Activated CD8-positive, alpha-beta T cell treated with anti-CD3 and anti-CD28 coated beads for 36 hours (primary cell): ENCODE measurements around the gene TOLLIP. TPM values are rescaled to one million over a fixed set of nuclear protein-coding genes. Genes with fewer than 3 reads are reported as not detected.

Experiments
- ATAC-seq: fragments of 200-7000 bp; cut with Tn5 transposase; one replicate; pipeline ENCODE4 v1.10.0; 2021; ENCODE audit warnings: mild to moderate bottlenecking, moderate library complexity
- CTCF ChIA-PET: fragments of 350-600 bp; sonication (Branson Sonifier 250); formaldehyde crosslinking; loops from one replicate; lab custom pipeline; 2021; ENCODE audit warnings: antibody characterized with exemption; lab: Charles Lee
- POLR2A ChIA-PET: fragments of 350-600 bp; sonication (Branson Sonifier 250); formaldehyde crosslinking; loops from one replicate; lab custom pipeline; 2021; ENCODE audit warnings: antibody characterized with exemption; lab: Charles Lee
- DNase-seq: peaks from one replicate; pipeline ENCODE4 v3.0.0-alpha.2; 2020
- H3K27ac Mint-ChIP-seq: one replicate; pipeline ENCODE4 v1.8.0; 2021; ENCODE audit warnings: mild to moderate bottlenecking, mixed read lengths
- H3K27me3 Mint-ChIP-seq: one replicate; pipeline ENCODE4 v1.8.0; 2021; ENCODE audit warnings: mixed read lengths
- H3K36me3 Mint-ChIP-seq: one replicate; pipeline ENCODE4 v1.8.0; 2021; ENCODE audit warnings: low read depth, mixed read lengths
- H3K4me1 Mint-ChIP-seq: one replicate; pipeline ENCODE4 v1.8.0; 2021; ENCODE audit warnings: low read depth, mixed read lengths
- H3K4me3 Mint-ChIP-seq: one replicate; pipeline ENCODE4 v1.8.0; 2021; ENCODE audit warnings: mild to moderate bottlenecking, moderate library complexity, mixed read lengths
- H3K9me3 Mint-ChIP-seq: one replicate; pipeline ENCODE4 v1.8.0; 2021; ENCODE audit warnings: mixed read lengths
- CTCF ChIP-seq: fragments of 200-600 bp; IDR thresholded peaks from one replicate; pipeline ENCODE4 v1.8.0; 2022; ENCODE audit warnings: antibody characterized with exemption, mild to moderate bottlenecking
- intact Hi-C: fragments of 100-400 bp; cut with micrococcal nuclease; formaldehyde crosslinking; loops from one replicate; pipeline ENCODE4 v1.10.0; 2022
- total RNA-seq, 2 experiments: library from RNA; stranded (reverse); gene quantifications; one replicate each; pipeline ENCODE4 v1.2.3, GENCODE V29; 2021

The TOLLIP gene
- total RNA-seq, 2 experiments from 2014 or later, result 32.4 to 33.1 TPM

DNA sequence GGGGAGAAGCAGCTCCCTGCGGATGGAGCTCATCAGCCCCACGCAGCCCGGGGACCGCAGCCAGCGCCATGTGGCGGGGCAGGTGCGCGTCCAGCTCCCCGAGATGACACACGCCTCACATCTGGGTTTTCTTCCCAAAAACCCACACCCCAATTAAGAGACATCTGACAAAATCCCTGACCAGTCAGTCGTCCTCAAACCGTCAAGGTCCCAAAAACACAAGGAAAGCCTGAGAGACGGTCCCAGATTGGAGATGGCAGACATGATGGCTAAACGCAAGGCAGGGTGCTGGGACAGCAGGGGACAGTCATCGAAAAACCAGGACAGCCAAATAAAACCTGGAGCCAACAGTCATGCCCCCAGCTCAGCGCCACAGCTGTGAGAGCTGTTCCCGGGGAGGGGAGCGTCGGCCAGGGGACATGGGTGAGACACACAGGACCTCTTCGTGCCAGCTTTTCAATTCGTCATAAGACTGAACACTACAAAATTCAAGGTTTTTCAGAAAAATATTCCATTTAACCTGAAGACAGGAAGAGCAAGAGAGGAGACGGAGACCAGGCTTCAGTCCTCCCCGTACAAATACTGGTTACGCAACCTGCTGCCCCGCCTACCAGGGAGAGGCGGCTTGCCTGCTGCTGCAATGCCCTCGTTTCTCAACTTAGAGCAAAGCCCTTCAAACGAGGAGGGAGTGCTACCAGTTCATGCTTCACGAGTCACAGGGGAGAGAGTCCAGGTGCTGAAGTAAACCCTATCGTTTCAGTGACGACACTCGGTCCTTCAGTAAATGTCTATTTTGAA is 10.5 kb downstream of the TOLLIP start:
- Mint-ChIP-seq H3K27me3 (no peaks in the 10 kb centered on the region), H3K36me3 (no peaks in the 10 kb centered on the region), H3K4me1 (peaks cover 12% of the 10 kb centered on the region), H3K4me3 (no peak overlapping the region), H3K9me3 (no peaks in the 10 kb centered on the region), H3K27ac (no peak overlapping the region)
- no peak for TF ChIP-seq CTCF
- intact Hi-C loops, result no loop called here
- no peak for ATAC-seq
- no peak for DNase-seq
- POLR2A ChIA-PET, result no interaction called here
- CTCF ChIA-PET, result no interaction called here

DNA sequence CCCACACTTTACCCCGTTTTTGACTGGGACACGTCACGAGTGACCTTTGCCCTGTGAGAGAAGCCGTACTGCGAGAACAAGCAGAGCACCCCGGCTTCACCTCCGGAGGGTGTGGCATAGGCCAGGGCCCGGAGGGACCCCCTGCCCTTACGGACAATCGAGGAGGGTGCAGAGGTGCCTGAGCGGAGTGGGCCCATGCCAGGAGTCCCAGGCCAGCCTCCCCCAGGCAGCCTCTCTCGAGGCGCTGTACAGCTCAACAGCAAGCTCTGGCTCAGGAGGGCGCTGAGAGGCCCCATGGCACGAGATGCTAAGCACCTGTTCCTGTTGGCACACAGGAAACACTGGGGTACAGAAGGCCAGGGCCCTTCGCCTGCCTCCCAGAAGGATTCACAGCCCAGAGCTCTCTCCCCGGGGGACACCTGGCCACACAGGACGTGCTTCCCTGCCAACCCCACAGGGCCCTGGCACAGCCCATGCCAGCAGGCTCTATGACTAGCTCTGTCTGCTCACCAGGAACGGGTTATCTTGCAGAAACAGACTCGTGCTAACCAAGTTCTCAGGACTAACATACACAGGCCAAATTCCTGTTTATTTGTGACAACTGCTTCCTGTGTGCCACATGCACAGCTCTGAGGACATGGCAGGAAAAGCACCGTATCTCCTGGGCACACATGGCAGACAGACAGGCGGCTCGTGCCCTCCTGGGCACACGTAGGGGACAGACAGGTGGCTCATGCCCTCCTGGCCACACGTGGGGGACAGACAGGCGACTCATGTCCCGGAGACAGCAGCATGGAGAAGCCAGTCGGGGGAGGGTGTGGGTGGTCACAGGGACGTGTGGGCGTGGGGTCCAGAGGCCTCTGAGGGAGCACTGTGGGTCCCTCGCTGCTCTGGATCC is 11.6 kb downstream of the TOLLIP start:
- TF ChIP-seq CTCF, result no peak
- H3K9me3 Mint-ChIP-seq, result no peaks in the 10 kb centered on the region
- POLR2A ChIA-PET, result no interaction called here
- no peak for ATAC-seq
- intact Hi-C loops, result no loop called here
- no peak for DNase-seq
- peaks cover 5% of the 10 kb centered on the region for H3K4me1 Mint-ChIP-seq
- no peak overlapping the region for H3K4me3 Mint-ChIP-seq
- H3K36me3 Mint-ChIP-seq, result no peaks in the 10 kb centered on the region
- no peaks in the 10 kb centered on the region for H3K27me3 Mint-ChIP-seq
- H3K27ac Mint-ChIP-seq, result no peak overlapping the region
- CTCF ChIA-PET, result no interaction called here

DNA sequence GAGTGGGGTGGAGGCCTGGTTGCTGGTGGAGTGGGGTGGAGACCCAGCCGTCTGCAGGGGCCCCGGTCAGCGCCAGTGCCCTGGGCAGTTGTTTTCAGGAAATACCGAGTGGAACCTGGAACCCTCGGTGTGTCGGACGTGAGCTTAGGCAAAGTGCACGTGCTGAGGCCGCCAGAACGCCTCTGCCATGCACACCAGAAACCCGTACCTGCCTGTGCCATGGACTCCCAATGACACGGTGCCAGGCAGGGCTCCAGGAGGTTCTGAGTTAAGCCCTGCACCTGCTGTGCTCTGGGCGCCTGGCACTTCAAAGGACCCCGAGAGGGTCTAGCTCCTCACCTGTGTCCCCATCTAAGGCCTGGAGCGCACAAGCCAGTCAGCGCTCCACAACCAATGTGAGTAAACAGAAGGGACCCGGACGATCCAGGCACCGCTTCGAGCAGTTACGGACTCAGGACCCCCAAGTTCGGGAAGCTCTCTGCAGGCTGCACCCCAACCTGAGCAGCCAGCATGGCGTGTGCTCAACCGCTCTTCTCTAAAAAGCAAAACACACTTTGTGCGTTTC is 12.3 kb downstream of the TOLLIP start:
- POLR2A ChIA-PET, result no interaction called here

DNA sequence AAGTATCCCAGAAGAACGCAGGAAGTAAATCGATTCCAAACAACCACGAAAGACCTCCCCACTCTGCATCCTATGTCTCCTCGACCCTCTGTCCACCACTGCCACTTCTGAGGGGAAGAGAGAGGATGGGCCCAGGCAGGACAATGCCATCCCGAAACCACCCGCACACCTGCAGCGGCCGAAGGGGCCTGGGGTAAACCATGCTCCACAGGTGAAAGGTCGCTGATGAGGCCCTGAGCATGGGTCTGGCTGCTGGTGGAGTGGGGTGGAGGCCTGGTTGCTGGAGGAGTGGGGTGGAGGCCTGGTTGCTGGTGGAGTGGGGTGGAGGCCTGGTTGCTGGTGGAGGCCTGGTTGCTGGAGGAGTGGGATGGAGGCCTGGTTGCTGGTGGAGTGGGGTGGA is 13.1 kb downstream of the TOLLIP start:
- no peak for ATAC-seq
- Mint-ChIP-seq H3K9me3 (no peaks in the 10 kb centered on the region), H3K36me3 (no peaks in the 10 kb centered on the region), H3K27me3 (no peaks in the 10 kb centered on the region), H3K4me3 (no peak overlapping the region), H3K27ac (no peak overlapping the region), H3K4me1 (no peaks in the 10 kb centered on the region)
- TF ChIP-seq CTCF, result no peak
- CTCF ChIA-PET, result interaction anchor here (1.5 kb wide), 1 partner anchor 279 kb away, joined by 3 read pairs; no protein-coding TSS in a partner anchor
- POLR2A ChIA-PET, result no interaction called here
- no peak for DNase-seq
- intact Hi-C loops, result no loop called here

More for the DNA sequence above, 12.3 kb downstream of the TOLLIP start:
- Mint-ChIP-seq H3K36me3 (no peaks in the 10 kb centered on the region), H3K4me1 (peaks cover 4% of the 10 kb centered on the region), H3K27ac (no peak overlapping the region), H3K27me3 (no peaks in the 10 kb centered on the region), H3K4me3 (no peak overlapping the region), H3K9me3 (no peaks in the 10 kb centered on the region)
- DNase-seq (no peak), ATAC-seq (no peak)
- TF ChIP-seq CTCF, result no peak
- CTCF ChIA-PET, result no interaction called here
- intact Hi-C loops, result no loop called here
